IPS DF 4.7 (cell line): Measurements from ENCODE around the gene SLMAP.

Experiments used
- DNase-seq: peaks from one replicate; pipeline ENCODE4 v3.0.0-alpha.2; 2013; ENCODE audit warnings: low spot score; ENCODE audit errors: extremely low read depth

The SLMAP gene

GRCh38 chr3:57755741-57756527 lies at the start of gene SLMAP:
SLMAP (plus strand) TSS chr3:57756309; CDS start chr3:57757652, 1,343 bp downstream.
- DNase-seq = peak; percentile 94

- DNase-seq = no peak
These were observed 49.6 kb upstream of the SLMAP start for GRCh38 chr3:57706462-57706861.

- DNase-seq = no peak
These were observed 47.1 kb upstream of the SLMAP start for GRCh38 chr3:57709031-57709430.

- DNase-seq = no peak
These were observed 46.5 kb upstream of the SLMAP start for GRCh38 chr3:57709559-57709958.

GRCh38 chr3:57715686-57716085 lies 40.4 kb upstream of the SLMAP start:
- no peak for DNase-seq

- DNase-seq = no peak
These were observed 38.8 kb upstream of the SLMAP start for GRCh38 chr3:57717205-57717868.

GRCh38 chr3:57718118-57718517 lies 38.0 kb upstream of the SLMAP start:
- DNase-seq = no peak

- DNase-seq = no peak
These were observed 29.7 kb upstream of the SLMAP start for GRCh38 chr3:57726397-57726796.

- no peak for DNase-seq
These were observed 29.0 kb upstream of the SLMAP start for GRCh38 chr3:57727106-57727505.

- DNase-seq = no peak
These were observed 26.6 kb upstream of the SLMAP start for GRCh38 chr3:57729334-57730045.

- DNase-seq = no peak
These were observed 25.4 kb upstream of the SLMAP start for GRCh38 chr3:57730682-57731081.

GRCh38 chr3:57731311-57731710 lies 24.8 kb upstream of the SLMAP start:
- no peak for DNase-seq

- no peak for DNase-seq
These were observed 22.3 kb upstream of the SLMAP start for GRCh38 chr3:57733790-57734189.

- no peak for DNase-seq
These were observed 20.7 kb upstream of the SLMAP start for GRCh38 chr3:57735405-57735804.

GRCh38 chr3:57737840-57738239 lies 18.3 kb upstream of the SLMAP start:
- no peak for DNase-seq

GRCh38 chr3:57738391-57738790 lies 17.7 kb upstream of the SLMAP start:
- DNase-seq = no peak

- no peak for DNase-seq
These were observed 16.1 kb upstream of the SLMAP start for GRCh38 chr3:57740027-57740426.

- no peak for DNase-seq
These were observed 12.6 kb upstream of the SLMAP start for GRCh38 chr3:57743496-57743895.

GRCh38 chr3:57745101-57745500 lies 11.0 kb upstream of the SLMAP start:
- DNase-seq = no peak

GRCh38 chr3:57746156-57747010 lies 9.7 kb upstream of the SLMAP start:
- no peak for DNase-seq

- DNase-seq = no peak
These were observed 6.6 kb upstream of the SLMAP start for GRCh38 chr3:57749542-57749941.
